Kidney (tissue), 22 donors: ENCODE results near the gene VSIG2. TPM values are rescaled to one million over a fixed set of nuclear protein-coding genes. Genes with fewer than 3 reads are reported as not detected.

ENCODE experiments used
- DNase-seq, 5 donors: peaks; one replicate each; pipeline ENCODE4 v3.0.0-alpha.2; 2013 to 2020
- FAIRE-seq: peaks from 2 replicates; lab custom pipeline; 2012; peaks lifted over from hg19 to GRCh38; lab: Jason Lieb, UNC
- H3K27ac ChIP-seq, 2 donors: one replicate each; pipeline ENCODE4 v1.7.0; 2013; ENCODE audit warnings: low read depth in 2 of 2, low read length in 2 of 2, inconsistent platforms in 1 of 2
- H3K27me3 ChIP-seq: one replicate; pipeline ENCODE4 v1.7.1; 2013; ENCODE audit warnings: low read length, inconsistent platforms; ENCODE audit not compliant: control insufficient read depth, insufficient read depth
- H3K36me3 ChIP-seq, 3 donors: one replicate each; pipeline versions ENCODE4 v1.7.0 to v1.7.1; 2013; ENCODE audit warnings: low read length in 3 of 3, control low read depth in 1 of 3, inconsistent platforms in 1 of 3; ENCODE audit not compliant: insufficient read depth in 3 of 3, control insufficient read depth in 2 of 3
- H3K4me1 ChIP-seq, 3 donors: one replicate each; pipeline versions ENCODE4 v1.7.0 to v1.7.1; 2013; ENCODE audit warnings: low read length in 3 of 3, inconsistent platforms in 1 of 3, low read depth in 1 of 3; ENCODE audit not compliant: control insufficient read depth in 2 of 3, insufficient read depth in 2 of 3
- H3K4me3 ChIP-seq, 3 donors: one replicate each; pipeline versions ENCODE4 v1.7.0 to v1.8.1; 2013; ENCODE audit warnings: low read length in 3 of 3, control low read depth in 1 of 3, inconsistent platforms in 1 of 3
- H3K9ac ChIP-seq, 3 donors: one replicate each; pipeline versions ENCODE4 v1.7.0 to v1.7.1; 2013; ENCODE audit warnings: low read length in 3 of 3, control low read depth in 1 of 3, inconsistent platforms in 1 of 3
- H3K9me3 ChIP-seq, 3 donors: one replicate each; pipeline versions ENCODE4 v1.7.0 to v1.7.1; 2013; ENCODE audit warnings: low read length in 3 of 3, control low read depth in 1 of 3, inconsistent platforms in 1 of 3; ENCODE audit not compliant: control insufficient read depth in 2 of 3, insufficient read depth in 1 of 3
- CTCF ChIP-seq: IDR thresholded peaks from 3 replicates; pipeline ENCODE4 v1.5.1; 2012; ENCODE audit warnings: mild to moderate bottlenecking, moderate library complexity, borderline replicate concordance; ENCODE audit not compliant: insufficient read depth; ENCODE audit errors: extremely low read depth
- intact Hi-C: fragments of 100-400 bp; cut with DNase I; formaldehyde crosslinking; loops from one replicate; pipeline ENCODE4 v1.11.1; 2022
- long read RNA-seq, 10 donors: library from polyadenylated mRNA in 1 of 10; unstranded in 1 of 10; transcript quantifications; one replicate each; pipeline ENCODE4 v2.0.0 and lab custom pipeline, GENCODE V29; 2021 to 2026
- polyA plus RNA-seq: library from polyadenylated mRNA; stranded (reverse); fragments of 350-450 nt; fragmentation: Illumina TruSeq; extraction: RNeasy Lipid Tissue Mini Kit (QIAGEN cat#74804); gene quantifications from one replicate; pipeline ENCODE4 v1.2.3, GENCODE V29; 2014; ENCODE audit warnings: low read depth, low replicate concordance; ENCODE audit not compliant: insufficient read depth
- total RNA-seq: library from RNA; stranded (reverse); fragmentation: NEBNext Ultra II Directional; extraction: Animal tissue kit (Norgen Biotek cat#: 25700); gene quantifications from one replicate; pipeline ENCODE4 v1.2.1, GENCODE V29; 2021
- donor health status: control.
- donor health status: control.
- donor health status: control.
- donor health status: control.
- donor health status: control.
- donor health status: DM: yes; HTN: yes; CAD: no.
- donor health status: Normal renal cell carcinoma (clear cell type).

The VSIG2 gene
- total RNA-seq (3.9 TPM), polyA plus RNA-seq (11.7 TPM)
- long read RNA-seq, donor 1, partial matches to known transcripts, result 0 of 1 reads
- long read RNA-seq, donor 1, other reads (novel, unspliced or antisense), result 0 of 1 reads
- long read RNA-seq, donor 2, partial matches to known transcripts, result 0 of 3 reads
- long read RNA-seq, donor 2, other reads (novel, unspliced or antisense), result 0 of 3 reads
- long read RNA-seq, donor 3, transcript VSIG2-201 (7 exons, 1,148 nt), result major isoform, 6 of 7 reads
- long read RNA-seq, donor 3, partial matches to known transcripts, result 0 of 7 reads
- long read RNA-seq, donor 3, other reads (novel, unspliced or antisense), result 0 of 7 reads
- long read RNA-seq, donor 4, result 0 reads
- long read RNA-seq, donor 5, result 0 reads
- long read RNA-seq, donor 6, partial matches to known transcripts, result 0 of 2 reads
- long read RNA-seq, donor 6, other reads (novel, unspliced or antisense), result 0 of 2 reads
- long read RNA-seq, donor 7, partial matches to known transcripts, result 0 of 1 reads
- long read RNA-seq, donor 7, other reads (novel, unspliced or antisense), result 0 of 1 reads
- long read RNA-seq, donor 8, partial matches to known transcripts, result 0 of 1 reads
- long read RNA-seq, donor 8, other reads (novel, unspliced or antisense), result 0 of 1 reads
- long read RNA-seq, donor 9, result 0 reads
- long read RNA-seq, donor 10, partial matches to known transcripts, result 0 of 1 reads
- long read RNA-seq, donor 10, other reads (novel, unspliced or antisense), result 0 of 1 reads

- Histone ChIP-seq H3K9me3 (no peaks in the 10 kb centered on the region), H3K4me3 (no peak within 1 kb of the TSS), H3K36me3 (peaks cover 0 to 3% (median 0%) of the 10 kb centered on the region in 3 donors), H3K9ac (no peak within 1 kb of the TSS), H3K4me1 (peaks cover 0 to 13% (median 0%) of the 10 kb centered on the region in 3 donors), H3K27ac (no peak within 1 kb of the TSS), H3K27me3 (peaks cover 46% of the 10 kb centered on the region)
- no peak for TF ChIP-seq CTCF
- DNase-seq (peak in 2 of 5 donors; percentile 48 to 71), FAIRE-seq (no peak)
- intact Hi-C loops, result no loop called here
These were observed at the start of gene VSIG2 for GRCh38 chr11:124751741-124752470. VSIG2 (minus strand) TSS chr11:124752255; CDS start chr11:124752137, 118 bp downstream.

DNA sequence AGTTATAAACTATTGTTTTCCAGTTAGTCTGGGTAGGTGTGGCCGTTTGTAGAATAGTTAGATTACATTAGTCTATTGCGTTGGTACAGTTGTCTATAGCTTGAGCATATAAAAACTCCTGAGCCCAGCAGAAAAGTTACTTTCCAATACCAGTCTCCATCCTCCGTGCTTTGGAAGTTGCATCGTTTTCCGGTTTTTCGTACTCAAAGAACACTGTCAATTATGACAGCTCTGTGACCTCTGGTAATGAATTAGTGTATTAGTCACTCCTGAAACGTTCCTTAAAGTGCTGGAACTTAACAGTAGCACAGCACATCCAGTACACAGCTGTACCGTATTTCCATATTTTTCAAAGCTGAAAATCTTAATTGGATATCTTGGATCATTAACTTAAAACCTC lies 49.0 kb upstream of the VSIG2 start:
- TF ChIP-seq CTCF, result no peak
- intact Hi-C loops, result no loop called here
- Histone ChIP-seq H3K27me3 (no peaks in the 10 kb centered on the region), H3K36me3 (no peaks in the 10 kb centered on the region), H3K4me3 (peak overlapping the region; percentile 68 to 84 (median 79)), H3K4me1 (peaks cover 0 to 12% (median 6%) of the 10 kb centered on the region in 3 donors), H3K9me3 (no peaks in the 10 kb centered on the region), H3K9ac (peak overlapping the region in 2 of 3 donors; percentile 60 to 89), H3K27ac (peak overlapping the region; percentile 97 to 98)
- FAIRE-seq (no peak), DNase-seq (peak in 1 of 5 donors; percentile 45)

- no peak for TF ChIP-seq CTCF
- intact Hi-C loops, result no loop called here
- Histone ChIP-seq H3K4me1 (peaks cover 0 to 12% (median 6%) of the 10 kb centered on the region in 3 donors), H3K27me3 (no peaks in the 10 kb centered on the region), H3K9ac (peak within 1 kb of the TSS; percentile 60 to 89 (median 89)), H3K9me3 (no peaks in the 10 kb centered on the region), H3K4me3 (peak within 1 kb of the TSS; percentile 68 to 89 (median 79)), H3K36me3 (no peaks in the 10 kb centered on the region), H3K27ac (peak within 1 kb of the TSS; percentile 97 to 98)
- DNase-seq (peak; percentile 92 to 97 (median 94)), FAIRE-seq (no peak)
These were observed 48.3 kb upstream of the VSIG2 start, which contains the start of gene MSANTD2 for GRCh38 chr11:124800226-124800929. MSANTD2 (minus strand) TSS chr11:124800406; CDS start chr11:124800380, 26 bp downstream.
